H9 (cell line): Measurements from ENCODE around the gene GPM6B. TPM values are rescaled to one million over a fixed set of nuclear protein-coding genes. Genes with fewer than 3 reads are reported as not detected.

Experiments
- DNase-seq: peaks from one replicate; pipeline ENCODE4 v3.0.0-alpha.2; 2017
- H2AFZ ChIP-seq: one replicate; pipeline ENCODE4 v1.6.1; 2013; ENCODE audit warnings: mild to moderate bottlenecking, low read length, control low read depth, moderate library complexity
- H2AK5ac ChIP-seq: 2 replicates; pipeline ENCODE4 v1.6.1; 2013; ENCODE audit warnings: low read length, control low read depth, mixed read lengths; ENCODE audit not compliant: insufficient read length
- H2BK120ac ChIP-seq: one replicate; pipeline ENCODE4 v1.6.1; 2013; ENCODE audit warnings: low read depth, mild to moderate bottlenecking, low read length, control low read depth, inconsistent platforms; ENCODE audit not compliant: poor library complexity, severe bottlenecking
- H2BK12ac ChIP-seq: 2 replicates; pipeline ENCODE4 v1.6.1; 2013; ENCODE audit warnings: low read length, control low read depth, mixed read lengths, low read depth; ENCODE audit not compliant: insufficient read length
- H2BK15ac ChIP-seq: 2 replicates; pipeline ENCODE4 v1.6.1; 2013; ENCODE audit warnings: low read depth, low read length, control low read depth
- H2BK20ac ChIP-seq: one replicate; pipeline ENCODE4 v1.6.1; 2013; ENCODE audit warnings: low read depth, mild to moderate bottlenecking, low read length, control low read depth, inconsistent platforms; ENCODE audit not compliant: poor library complexity, severe bottlenecking
- H2BK5ac ChIP-seq: 2 replicates; pipeline ENCODE4 v1.6.1; 2013; ENCODE audit warnings: low read length, control low read depth, mixed read lengths; ENCODE audit not compliant: insufficient read length
- H3K14ac ChIP-seq: 2 replicates; pipeline ENCODE4 v1.6.1; 2013; ENCODE audit warnings: low read length, control low read depth; ENCODE audit not compliant: insufficient read depth
- H3K18ac ChIP-seq: 2 replicates; pipeline ENCODE4 v1.6.1; 2013; ENCODE audit warnings: low read depth, mild to moderate bottlenecking, mixed read lengths, low read length, control low read depth; ENCODE audit not compliant: insufficient read length
- H3K23ac ChIP-seq: 2 replicates; pipeline ENCODE4 v1.6.1; 2013; ENCODE audit warnings: low read length, control low read depth, mixed read lengths, low read depth; ENCODE audit not compliant: insufficient read length
- H3K23me2 ChIP-seq: 2 replicates; pipeline ENCODE4 v1.6.1; 2013; ENCODE audit warnings: low read depth, mild to moderate bottlenecking, mixed read lengths, low read length, control low read depth; ENCODE audit not compliant: insufficient read length, poor library complexity, severe bottlenecking
- H3K27ac ChIP-seq: 2 replicates; pipeline ENCODE4 v1.5.1; 2013; ENCODE audit warnings: low read length, control low read depth, mixed read lengths, low read depth; ENCODE audit not compliant: insufficient read length
- H3K27me3 ChIP-seq: 2 replicates; pipeline ENCODE4 v1.6.1; 2013; ENCODE audit warnings: low read length, control low read depth, inconsistent platforms; ENCODE audit not compliant: insufficient read depth
- H3K4ac ChIP-seq: 2 replicates; pipeline ENCODE4 v1.6.1; 2013; ENCODE audit warnings: low read depth, mild to moderate bottlenecking, control low read depth, inconsistent platforms, low read length, moderate library complexity
- H3K4me1 ChIP-seq: 2 replicates; pipeline ENCODE4 v1.6.1; 2013; ENCODE audit warnings: low read length, control low read depth, inconsistent platforms; ENCODE audit not compliant: insufficient read depth
- H3K4me2 ChIP-seq: 2 replicates; pipeline ENCODE4 v1.6.1; 2013; ENCODE audit warnings: low read length, control low read depth, mixed read lengths; ENCODE audit not compliant: insufficient read length, insufficient read depth
- H3K56ac ChIP-seq: 2 replicates; pipeline ENCODE4 v1.6.1; 2013; ENCODE audit warnings: low read depth, mild to moderate bottlenecking, mixed read lengths, low read length, control low read depth; ENCODE audit not compliant: insufficient read length
- H3K79me1 ChIP-seq: 2 replicates; pipeline ENCODE4 v1.6.1; 2013; ENCODE audit warnings: low read depth, mild to moderate bottlenecking, moderate library complexity, low read length, control low read depth, inconsistent platforms; ENCODE audit not compliant: insufficient read depth, poor library complexity, severe bottlenecking
- H3K79me2 ChIP-seq: 2 replicates; pipeline ENCODE4 v1.6.1; 2013; ENCODE audit warnings: low read length, control low read depth, inconsistent platforms; ENCODE audit not compliant: insufficient read depth
- H3K9ac ChIP-seq: 2 replicates; pipeline ENCODE4 v1.6.1; 2013; ENCODE audit warnings: low read length, control low read depth, mixed read lengths; ENCODE audit not compliant: insufficient read length; ENCODE audit errors: extremely low read depth
- H3K9me3 ChIP-seq: one replicate; pipeline ENCODE4 v1.6.1; 2013; ENCODE audit warnings: low read depth, low read length, inconsistent platforms; ENCODE audit not compliant: control insufficient read depth
- H3T11ph ChIP-seq: one replicate; pipeline ENCODE4 v1.6.1; 2013; ENCODE audit warnings: mild to moderate bottlenecking, low read length, control low read depth, inconsistent platforms
- H4K20me1 ChIP-seq: one replicate; pipeline ENCODE4 v1.6.1; 2013; ENCODE audit not compliant: control insufficient read depth, insufficient read length, insufficient read depth
- H4K5ac ChIP-seq: 2 replicates; pipeline ENCODE4 v1.6.1; 2013; ENCODE audit warnings: low read depth, mild to moderate bottlenecking, mixed read lengths, low read length, control low read depth; ENCODE audit not compliant: insufficient read length
- H4K8ac ChIP-seq: replicated peaks from 2 replicates; pipeline ENCODE4 v1.6.1; 2013; ENCODE audit warnings: low read length, control low read depth, mixed read lengths, low read depth; ENCODE audit not compliant: insufficient read length
- H4K91ac ChIP-seq: 2 replicates; pipeline ENCODE4 v1.6.1; 2013; ENCODE audit warnings: low read depth, mild to moderate bottlenecking, moderate library complexity, mixed read lengths, low read length, control low read depth; ENCODE audit not compliant: insufficient read length
- H3K27ac Mint-ChIP-seq, 3 experiments: 2 replicates in 2 of 3; 3 replicates in 1 of 3; pipeline ENCODE4 v1.8.0; 2020 to 2021; ENCODE audit warnings: mixed read lengths in 3 of 3, mild to moderate bottlenecking in 1 of 3, moderate library complexity in 1 of 3
- H3K27me3 Mint-ChIP-seq: 2 replicates; pipeline ENCODE4 v1.8.0; 2021; ENCODE audit warnings: low read depth, mild to moderate bottlenecking, moderate library complexity, mixed read lengths
- H3K36me3 Mint-ChIP-seq, 3 experiments: 2 replicates in 2 of 3; 3 replicates in 1 of 3; pipeline ENCODE4 v1.8.0; 2020 to 2021; ENCODE audit warnings: low read depth in 3 of 3, mixed read lengths in 3 of 3; ENCODE audit not compliant: insufficient read depth in 1 of 3
- H3K4me1 Mint-ChIP-seq, 2 experiments: 2 replicates each; pipeline ENCODE4 v1.8.0; 2020; ENCODE audit warnings: mixed read lengths in 2 of 2
- H3K4me3 Mint-ChIP-seq, 2 experiments: 2 replicates in 1 of 2; 3 replicates in 1 of 2; pipeline ENCODE4 v1.8.0; 2020 to 2021; ENCODE audit warnings: mild to moderate bottlenecking in 2 of 2, mixed read lengths in 2 of 2, moderate library complexity in 1 of 2
- H3K9me3 Mint-ChIP-seq, 2 experiments: 2 replicates in 1 of 2; 3 replicates in 1 of 2; pipeline ENCODE4 v1.8.0; 2020; ENCODE audit warnings: mild to moderate bottlenecking in 2 of 2, mixed read lengths in 2 of 2, moderate library complexity in 1 of 2
- CTCF ChIP-seq: fragments of 200-600 bp; sonication (generic); conservative IDR thresholded peaks from 3 replicates; pipeline ENCODE4 v1.8.0; 2021; ENCODE audit warnings: antibody characterized with exemption, mild to moderate bottlenecking
- WGBS: extraction: QIAGEN DNeasy Blood & Tissue Kit; methylation state at CpG from one replicate; pipeline ENCODE4 v1.1.7; 2013; ENCODE audit warnings: missing lambda C conversion rate, low lambda C conversion rate, mixed read lengths; ENCODE audit not compliant: insufficient read length; ENCODE audit errors: extremely low coverage; 5-methylcytosine and 5-hydroxymethylcytosine counted together
- total RNA-seq: library from RNA; stranded (reverse); gene quantifications from 2 replicates; pipeline ENCODE4 v1.2.1, GENCODE V29; 2021

GPM6B gene
- total RNA-seq, 1 experiment from 2014 or later = 73.9 TPM

DNA sequence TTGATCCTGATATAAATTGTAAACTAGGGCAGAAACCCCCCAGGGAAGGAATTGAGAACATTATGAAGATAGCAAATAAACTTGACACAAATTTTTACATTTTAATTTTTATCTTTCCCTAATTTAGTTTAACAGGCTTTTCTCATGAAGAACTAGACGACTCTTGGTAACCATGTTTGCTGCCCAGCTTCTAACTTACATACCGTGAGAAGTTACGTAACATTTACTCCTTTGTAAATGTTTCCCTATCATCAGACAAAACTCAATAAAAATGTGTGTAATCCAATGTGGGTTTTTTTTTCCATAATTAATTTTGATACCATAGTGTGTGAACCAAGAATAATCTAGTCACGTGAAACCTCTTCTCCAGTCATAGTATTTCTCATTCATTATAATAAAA lies 48.0 kb downstream of the GPM6B start:
- no peak overlapping the region for H3K27ac Mint-ChIP-seq
- peaks cover 6 to 18% of the 10 kb centered on the region in 2 experiments for H3K4me1 Mint-ChIP-seq
- Histone ChIP-seq H3K27me3 (no peaks in the 10 kb centered on the region), H2BK12ac (no peak overlapping the region), H2AFZ (no peak overlapping the region), H4K8ac (no peak overlapping the region), H2BK120ac (no peak overlapping the region), H3T11ph (no peak overlapping the region), H4K5ac (no peak overlapping the region), H4K20me1 (no peaks in the 10 kb centered on the region), H3K9me3 (no peaks in the 10 kb centered on the region), H3K79me1 (no peaks in the 10 kb centered on the region), H3K4me1 (peaks cover 4% of the 10 kb centered on the region; the same call in 1 of the 2 replicates), H2AK5ac (no peak overlapping the region), H3K23ac (no peak overlapping the region), H3K4me2 (no peak overlapping the region), H3K14ac (no peak overlapping the region), H3K23me2 (no peaks in the 10 kb centered on the region), H2BK15ac (no peak overlapping the region), H3K79me2 (no peaks in the 10 kb centered on the region), H2BK5ac (no peak overlapping the region), H4K91ac (no peak overlapping the region), H2BK20ac (no peak overlapping the region), H3K9ac (no peak overlapping the region), H3K4ac (no peak overlapping the region), H3K18ac (no peak overlapping the region), H3K27ac (no peak overlapping the region), H3K56ac (no peak overlapping the region)
- DNase-seq = no peak
- H3K9me3 Mint-ChIP-seq = peaks cover 18 to 39% of the 10 kb centered on the region in 2 experiments; a peak in 4 of 5 replicates
- H3K36me3 Mint-ChIP-seq = peaks cover 28 to 76% (median 62%) of the 10 kb centered on the region in 3 experiments
- no peak overlapping the region for H3K4me3 Mint-ChIP-seq
- H3K27me3 Mint-ChIP-seq = no peaks in the 10 kb centered on the region
- no peak for TF ChIP-seq CTCF
- WGBS = no CpG with 5 or more reads among the region's 4 CpGs
